ENCODE results near the gene SS18.

- no peak for TF ChIP-seq POLR2A (IDR thresholded peaks at IDR 0.05; ENCODE audit: low read depth, low read length)
- no peak for TF ChIP-seq POU2F2 (IDR thresholded peaks at IDR 0.05; ENCODE audit: low read depth, low read length)
- no peak for TF ChIP-seq POLR2AphosphoS5 (IDR thresholded peaks at IDR 0.05; ENCODE audit: low read depth, low read length)
- no peak for TF ChIP-seq PAX5 (IDR thresholded peaks at IDR 0.05; ENCODE audit: insufficient read depth, low read length, severe bottlenecking)
- TF ChIP-seq TAF1 (IDR thresholded peaks at IDR 0.05; ENCODE audit: low read depth, low read length), result no peak
- TF ChIP-seq SPI1 (IDR thresholded peaks at IDR 0.05; ENCODE audit: low read depth, low read length), result no peak
These were observed 31.1 kb downstream of the SS18 start for GRCh38 chr18:26059357-26059756.

All from GM12891 (cell line).